A673 (cell line): ENCODE measurements around the gene MS4A10.

ENCODE experiments used
- CTCF ChIP-seq: fragments of 300-800, 200-600 bp; sonication (generic); conservative IDR thresholded peaks from 2 replicates; pipeline ENCODE4 v1.5.1; 2017; ENCODE audit warnings: low read depth, mild to moderate bottlenecking, antibody characterized with exemption, low read length, moderate library complexity, mixed read lengths
- EZH2 ChIP-seq: fragments of 200-600 bp; sonication (generic); IDR thresholded peaks from 2 replicates; pipeline ENCODE4 v1.6.1; 2017; ENCODE audit warnings: borderline replicate concordance, low read depth, mild to moderate bottlenecking, mixed read lengths, antibody characterized with exemption, low read length; ENCODE audit not compliant: poor library complexity, severe bottlenecking

- no peak for TF ChIP-seq CTCF
- TF ChIP-seq EZH2 = no peak
Measured at GRCh38 chr11:60750911-60751310, 34.2 kb upstream of the MS4A10 start.
